Measurements from ENCODE around the gene MSH3.
A peak's percentile ranks its signal among the peaks of the same experiment; 100 is the strongest.
"Not testable (repeated sequence)": the region's sequence is repeated elsewhere in the genome, so short reads cannot be mapped to it uniquely, and the experiment has no call there.

The MSH3 gene

DNA sequence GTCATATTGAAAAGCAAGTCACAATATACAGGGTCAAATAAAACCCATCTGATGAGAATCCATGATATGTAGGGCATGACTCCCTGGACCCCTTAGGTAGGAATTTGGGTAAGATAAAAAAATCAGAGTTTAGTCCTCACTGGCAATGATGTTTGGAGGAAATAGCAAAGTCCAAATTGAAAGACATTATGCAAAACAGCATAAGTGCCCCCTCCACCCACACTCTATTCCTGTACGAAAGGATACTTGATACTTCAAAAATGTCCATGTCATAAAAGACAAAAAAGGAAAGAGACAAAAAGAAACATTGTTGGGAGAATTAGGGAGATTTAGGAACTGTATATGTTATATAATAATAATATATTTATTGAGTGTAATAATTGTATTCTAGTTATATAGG is 209.7 kb downstream of the MSH3 start:
- DNase-seq = peak; percentile 3

DNA sequence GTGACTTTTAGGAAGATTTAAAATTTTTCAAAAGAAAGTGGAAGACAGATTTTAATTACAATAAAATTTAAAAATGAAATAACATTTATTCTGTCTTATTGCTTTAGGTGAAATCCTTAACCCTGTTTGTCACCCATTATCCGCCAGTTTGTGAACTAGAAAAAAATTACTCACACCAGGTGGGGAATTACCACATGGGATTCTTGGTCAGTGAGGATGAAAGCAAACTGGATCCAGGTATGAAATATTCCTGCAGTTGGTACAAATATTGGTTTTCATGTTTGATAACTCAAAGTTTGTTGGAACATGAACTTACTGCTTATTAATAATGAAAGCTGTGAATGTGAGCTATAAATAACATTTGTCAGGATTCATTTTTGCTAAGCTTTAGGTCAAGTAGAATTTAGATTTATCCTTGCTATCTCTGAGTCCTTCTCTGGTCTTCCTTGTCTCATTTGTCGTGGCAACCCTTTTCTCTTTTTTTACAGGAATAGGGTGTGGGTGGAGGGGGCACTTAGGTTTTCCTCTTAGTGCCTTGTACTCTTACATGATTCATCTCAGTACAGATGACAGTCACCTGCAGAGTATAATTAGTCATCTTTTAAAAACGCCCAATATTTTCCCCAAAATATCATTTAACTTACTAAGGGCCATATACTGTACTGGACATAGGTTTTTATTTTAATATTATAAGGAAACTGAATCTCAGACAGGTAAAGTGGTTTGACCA is 210.4 kb downstream of the MSH3 start:
- peak; percentile 6 for DNase-seq

GRCh38 chr5:80865551-80865950 is 211.1 kb downstream of the MSH3 start:
- peak; percentile 13 for DNase-seq

DNA sequence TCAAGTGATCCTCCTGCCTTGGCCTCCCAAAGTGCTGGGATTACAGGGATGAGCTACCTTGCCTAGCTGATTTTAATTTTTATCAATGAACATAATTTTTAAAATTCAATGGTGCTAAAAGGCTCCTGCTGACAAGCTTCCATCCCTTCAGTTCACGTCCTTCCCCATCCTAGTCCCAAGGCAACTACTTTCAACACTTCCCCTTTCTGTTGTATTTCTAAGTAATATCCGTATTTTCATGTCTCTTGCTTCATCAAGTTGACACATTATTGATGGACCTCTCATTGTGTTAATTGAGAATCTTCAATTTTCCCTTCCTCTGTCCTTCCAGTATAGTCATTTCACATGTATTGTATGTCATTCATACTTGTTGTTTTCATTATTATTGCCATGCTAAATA is 211.9 kb downstream of the MSH3 start:
- peak; percentile 89 for DNase-seq

- DNase-seq = peak; percentile 70
These were observed 212.8 kb downstream of the MSH3 start for GRCh38 chr5:80867233-80867632.

GRCh38 chr5:80870442-80870841 is 216.0 kb downstream of the MSH3 start:
- no peak for DNase-seq

DNA sequence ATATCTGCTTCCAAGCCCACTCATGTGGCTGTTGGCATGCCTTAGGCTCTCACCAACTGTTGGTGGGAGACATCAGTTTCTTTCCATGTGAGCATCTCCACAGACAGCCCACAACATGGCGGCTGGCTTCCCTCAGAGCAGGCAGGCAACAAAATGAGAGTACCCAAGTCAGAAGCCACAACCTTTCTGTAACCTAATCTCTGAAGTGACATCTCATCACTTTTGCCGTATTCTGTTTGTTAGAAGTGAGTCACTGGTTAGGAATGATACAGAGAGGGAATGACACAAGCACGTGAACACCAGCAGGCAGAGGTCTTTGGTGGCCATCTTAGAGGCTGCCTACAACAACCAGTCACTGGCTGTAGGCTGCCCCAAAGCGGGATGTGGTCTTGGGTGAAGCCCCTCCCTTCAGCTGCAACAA is 217.1 kb downstream of the MSH3 start:
- DNase-seq = no peak

GRCh38 chr5:80874162-80874561 is 219.7 kb downstream of the MSH3 start:
- no peak for DNase-seq

DNA sequence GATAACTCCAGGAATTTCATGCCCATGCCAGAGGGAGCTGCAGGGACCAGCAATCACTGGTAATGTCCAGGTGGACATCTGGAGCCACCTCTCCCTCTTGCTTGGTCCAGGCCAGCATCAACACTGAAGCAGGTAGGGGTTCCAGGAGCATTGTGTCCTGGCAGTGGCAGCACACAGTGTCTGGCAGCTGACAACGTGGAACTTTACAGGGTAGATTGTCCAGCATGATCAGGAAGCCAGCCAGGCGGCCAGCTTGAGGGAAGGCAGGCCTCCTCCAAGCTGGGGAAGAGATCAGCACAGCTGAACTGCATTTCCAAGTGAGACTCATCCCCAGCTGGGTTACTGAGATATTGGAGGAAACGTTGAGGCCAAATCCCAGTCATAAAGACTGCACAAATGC is 223.1 kb downstream of the MSH3 start:
- DNase-seq = no peak

DNA sequence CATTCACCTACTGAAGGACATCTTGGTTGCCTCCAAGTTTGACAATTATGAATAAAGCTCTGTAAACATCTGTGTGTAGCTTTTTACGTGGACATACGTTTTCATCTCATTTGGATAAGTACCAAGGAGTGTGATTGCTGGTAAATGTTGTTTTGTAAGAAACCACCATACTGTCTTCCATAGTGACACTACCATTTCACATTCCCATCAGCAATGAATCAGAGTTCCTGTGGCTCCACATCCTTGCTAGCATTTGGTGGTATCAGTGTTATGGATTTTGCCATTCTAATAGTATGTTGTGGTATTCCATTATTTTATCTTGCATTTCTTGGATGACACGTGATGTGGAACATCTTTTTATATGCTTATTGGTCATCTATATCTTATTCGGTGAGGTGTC is 227.3 kb downstream of the MSH3 start:
- DNase-seq = no peak

DNA sequence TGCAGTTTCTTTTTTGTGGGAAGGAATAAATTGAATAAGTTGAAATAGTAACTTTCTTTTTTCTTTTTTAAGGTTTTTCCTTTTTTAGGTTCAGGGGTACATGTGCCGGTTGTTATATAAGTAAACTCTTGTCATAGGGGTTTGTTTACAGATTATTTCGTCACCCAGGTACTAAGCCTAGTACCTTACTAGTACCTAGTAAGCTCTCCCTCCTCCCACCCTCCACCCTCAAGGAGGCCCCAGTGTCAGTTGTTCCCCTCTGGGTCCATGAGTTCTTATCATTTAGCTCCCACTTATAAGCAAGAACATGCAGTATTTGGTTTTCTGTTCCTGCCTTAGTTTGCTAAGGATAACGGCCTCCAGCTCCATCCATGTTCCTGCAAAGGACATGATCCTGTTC is 228.9 kb downstream of the MSH3 start:
- DNase-seq = not testable (repeated sequence)

DNA sequence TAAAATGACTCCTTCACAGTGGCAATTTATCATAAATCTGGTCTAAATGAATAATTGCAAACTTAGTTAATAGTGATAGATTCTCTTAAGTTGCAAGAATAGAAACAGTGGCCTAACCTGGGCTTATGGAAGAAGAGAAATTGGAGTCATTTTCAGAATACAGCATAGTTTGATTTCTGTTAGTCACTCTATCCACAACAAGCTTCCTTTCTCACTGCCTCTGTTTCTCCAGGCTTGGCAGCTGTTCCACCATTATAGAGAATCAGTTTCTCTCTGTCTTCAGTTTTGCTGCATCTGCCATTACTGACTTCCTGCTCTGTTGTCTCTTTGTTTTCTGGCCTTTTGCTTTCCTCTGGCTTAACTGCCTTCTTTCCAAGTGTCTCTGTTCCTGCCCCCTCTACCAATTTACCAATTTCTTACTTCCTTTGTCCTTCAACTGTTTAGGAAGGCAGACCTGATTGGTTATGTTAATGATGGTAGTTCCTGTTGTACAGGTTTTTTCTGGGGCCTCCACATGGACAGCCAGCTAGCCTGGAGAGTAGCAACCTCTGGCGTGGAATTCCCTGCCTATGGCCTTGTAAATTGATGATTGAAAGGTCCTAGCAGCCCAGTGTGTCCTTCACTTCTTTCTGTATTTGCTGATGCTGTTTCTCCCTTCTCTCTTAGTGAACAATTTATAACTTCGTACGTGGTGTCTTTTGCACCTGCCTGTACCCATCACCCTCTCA is 229.8 kb downstream of the MSH3 start:
- DNase-seq = no peak

GRCh38 chr5:80884929-80885328 is 230.5 kb downstream of the MSH3 start:
- peak; percentile 60 for DNase-seq

DNA sequence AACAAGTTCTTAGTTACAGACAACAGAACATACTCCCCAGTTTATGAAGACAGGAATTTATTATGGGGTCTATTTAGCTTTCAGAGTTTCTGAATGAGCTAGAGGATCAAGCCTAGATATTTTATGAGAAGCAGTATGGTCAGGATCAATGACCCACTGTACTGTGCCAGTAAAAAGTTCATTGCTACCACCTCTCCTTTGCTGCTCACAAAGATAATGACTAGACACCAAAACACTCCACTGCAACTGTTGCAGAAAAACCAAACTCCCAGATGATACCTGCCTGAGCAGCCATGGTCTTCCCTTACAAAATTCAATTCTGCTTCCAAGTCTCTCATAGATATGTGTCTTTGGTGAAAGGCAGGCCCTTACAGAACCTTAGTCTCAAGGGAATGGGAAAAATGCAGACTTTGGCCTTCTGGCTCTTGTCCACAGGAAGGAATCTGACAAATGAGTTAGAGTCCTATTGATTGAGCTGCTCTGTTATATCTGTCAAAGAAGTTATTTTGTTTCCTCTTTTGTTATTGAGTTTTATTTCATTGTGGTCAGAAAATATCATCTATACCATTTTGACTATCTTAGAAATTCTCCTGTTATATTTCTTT is 231.0 kb downstream of the MSH3 start:
- no peak for DNase-seq

DNA sequence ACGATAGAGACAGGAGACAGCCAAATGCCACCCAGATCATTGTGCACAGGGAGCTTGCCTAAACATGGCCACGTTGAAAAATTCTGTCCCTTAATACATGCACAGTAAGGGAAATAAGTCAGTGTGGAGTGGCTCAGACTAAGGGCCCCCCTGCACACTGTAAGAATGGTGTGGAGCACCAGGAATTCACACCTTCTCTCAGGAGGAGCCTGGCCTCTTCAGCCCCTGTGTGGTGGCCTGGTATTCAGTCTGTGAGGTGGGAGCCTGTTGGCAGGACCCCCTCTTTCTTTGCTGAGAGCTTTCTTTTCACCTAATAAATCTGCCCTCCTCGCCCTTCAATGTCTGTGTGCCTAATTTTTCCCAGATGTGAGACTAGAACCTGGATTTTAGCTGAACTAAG is 239.6 kb downstream of the MSH3 start:
- no peak for DNase-seq

DNA sequence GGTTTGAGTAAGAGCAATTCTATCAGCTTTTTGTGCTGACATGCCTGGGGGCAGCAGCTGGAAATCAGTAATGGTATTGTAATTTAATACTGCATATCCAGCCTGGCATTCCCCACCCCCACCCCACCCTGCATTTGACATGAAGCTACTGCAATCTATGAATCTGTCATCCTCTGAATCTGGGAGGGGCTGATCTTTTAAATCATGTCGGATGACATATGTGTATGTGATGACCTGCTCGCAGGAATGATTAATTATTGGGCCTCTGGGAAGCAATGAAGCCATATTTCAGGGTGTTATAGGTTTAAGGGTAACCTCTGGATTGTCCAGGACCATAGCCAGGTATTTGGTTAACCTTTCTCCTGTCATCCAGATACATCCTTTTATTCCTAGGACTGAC is 241.1 kb downstream of the MSH3 start:
- no peak for DNase-seq

GRCh38 chr5:80902624-80903023 is 248.2 kb downstream of the MSH3 start:
- not testable (repeated sequence) for DNase-seq

GRCh38 chr5:80904533-80905187 is 250.2 kb downstream of the MSH3 start:
- peak; percentile 50 for DNase-seq

DNA sequence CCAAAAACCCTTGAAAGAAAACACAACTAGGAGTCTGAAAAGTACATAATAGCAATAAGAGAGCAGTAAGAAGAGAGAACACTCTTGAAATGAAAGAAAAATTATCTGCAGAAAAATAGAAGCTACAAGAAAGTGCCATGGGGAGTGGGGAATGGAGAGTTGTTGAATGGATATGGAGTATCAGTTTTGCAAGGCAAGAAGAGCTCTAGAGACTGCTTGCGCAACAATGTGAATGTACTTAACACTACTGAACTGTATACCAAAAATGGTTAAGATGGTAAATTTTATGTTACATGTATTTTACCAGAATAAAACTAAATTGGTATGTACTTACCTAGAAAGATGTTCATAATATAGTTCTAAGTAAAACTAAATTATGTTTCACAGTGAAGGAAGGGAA is 251.0 kb downstream of the MSH3 start:
- peak; percentile 30 for DNase-seq

- DNase-seq = no peak
These were observed 258.0 kb downstream of the MSH3 start for GRCh38 chr5:80912479-80912878.

DNA sequence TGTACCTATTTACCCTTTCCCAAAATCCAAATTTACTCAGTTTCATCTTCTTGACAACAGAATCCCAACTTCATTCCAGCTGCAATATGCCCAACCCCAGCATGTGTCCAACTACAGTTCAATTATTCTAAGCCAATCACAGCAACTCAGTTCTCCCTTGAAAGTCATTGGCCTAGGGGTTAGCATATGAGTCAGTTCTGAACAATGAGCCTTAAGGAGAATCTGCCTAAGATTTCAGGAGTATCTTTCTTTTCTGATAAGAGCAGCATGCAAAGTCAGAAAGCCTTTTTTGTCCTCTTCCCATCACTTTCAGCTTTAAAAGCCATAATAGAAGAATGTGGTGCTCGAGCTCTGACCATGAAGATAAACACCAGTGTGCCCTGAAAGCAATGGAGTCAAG is 261.3 kb downstream of the MSH3 start:
- DNase-seq = no peak

DNA sequence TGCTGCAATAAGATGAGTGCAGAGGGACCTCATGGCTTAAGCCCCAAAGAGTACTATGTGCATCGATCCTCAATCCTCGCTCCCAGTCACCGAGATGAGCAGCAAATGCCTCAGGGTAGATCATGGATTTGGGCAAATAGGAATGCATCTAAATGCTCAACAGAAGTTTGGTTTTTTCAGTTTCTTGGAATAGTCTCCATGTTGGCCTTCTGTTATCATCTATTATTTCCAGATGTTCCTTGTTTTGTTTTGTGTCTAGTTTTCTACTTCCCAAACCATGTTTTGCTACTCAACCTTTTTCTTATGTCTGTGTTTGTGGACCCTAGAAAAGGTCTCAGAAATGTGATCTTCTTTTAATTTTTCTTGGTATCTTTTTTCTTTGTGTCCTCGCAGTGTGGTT is 262.2 kb downstream of the MSH3 start:
- DNase-seq = no peak

- DNase-seq = no peak
These were observed 263.2 kb downstream of the MSH3 start for GRCh38 chr5:80917631-80918030.

Measured in inflammatory macrophage treated with lipopolysaccharide for 4 hours (primary cell).